Mesothelial cell of epicardium (in vitro differentiated cells): ENCODE results near the gene SCAMP4. TPM values are rescaled to one million over a fixed set of nuclear protein-coding genes. Genes with fewer than 3 reads are reported as not detected.

Source experiments
- DNase-seq, 2 experiments: peaks; one replicate each; pipeline ENCODE4 v3.0.0; 2021; ENCODE audit warnings: low spot score in 2 of 2; ENCODE audit not compliant: unreplicated experiment in 2 of 2
- H3K27ac Mint-ChIP-seq: 2 replicates; pipeline ENCODE4 v1.8.0; 2021; ENCODE audit warnings: mixed read lengths
- H3K27me3 Mint-ChIP-seq: 2 replicates; pipeline ENCODE4 v1.8.0; 2021; ENCODE audit warnings: low read depth, mixed read lengths
- H3K36me3 Mint-ChIP-seq: 2 replicates; pipeline ENCODE4 v1.8.0; 2021; ENCODE audit warnings: mixed read lengths
- H3K4me1 Mint-ChIP-seq: 2 replicates; pipeline ENCODE4 v1.8.0; 2021; ENCODE audit warnings: mixed read lengths
- H3K4me3 Mint-ChIP-seq: 2 replicates; pipeline ENCODE4 v1.8.0; 2021; ENCODE audit warnings: mild to moderate bottlenecking, moderate library complexity, mixed read lengths
- H3K9me3 Mint-ChIP-seq: 2 replicates; pipeline ENCODE4 v1.8.0; 2021; ENCODE audit warnings: mixed read lengths
- CTCF ChIP-seq: fragments of 200-600 bp; sonication (generic); IDR thresholded peaks from one replicate; pipeline ENCODE4 v1.5.0; 2021; ENCODE audit warnings: antibody characterized with exemption; ENCODE audit not compliant: unreplicated experiment
- total RNA-seq: library from RNA; stranded (reverse); gene quantifications from 3 replicates; pipeline ENCODE4 v1.2.1, GENCODE V29; 2021

Gene SCAMP4
- total RNA-seq, 1 donor from 2014 or later = 97.7 TPM

GRCh38 chr19:1956122-1956494 lies 50.9 kb downstream of the SCAMP4 start:
- Mint-ChIP-seq H3K27me3 (no peaks in the 10 kb centered on the region), H3K9me3 (no peaks in the 10 kb centered on the region), H3K36me3 (peaks cover 3% of the 10 kb centered on the region), H3K4me3 (no peak overlapping the region), H3K27ac (peak overlapping the region; percentile 39), H3K4me1 (no peaks in the 10 kb centered on the region)
- no peak for DNase-seq
- no peak for TF ChIP-seq CTCF

DNA sequence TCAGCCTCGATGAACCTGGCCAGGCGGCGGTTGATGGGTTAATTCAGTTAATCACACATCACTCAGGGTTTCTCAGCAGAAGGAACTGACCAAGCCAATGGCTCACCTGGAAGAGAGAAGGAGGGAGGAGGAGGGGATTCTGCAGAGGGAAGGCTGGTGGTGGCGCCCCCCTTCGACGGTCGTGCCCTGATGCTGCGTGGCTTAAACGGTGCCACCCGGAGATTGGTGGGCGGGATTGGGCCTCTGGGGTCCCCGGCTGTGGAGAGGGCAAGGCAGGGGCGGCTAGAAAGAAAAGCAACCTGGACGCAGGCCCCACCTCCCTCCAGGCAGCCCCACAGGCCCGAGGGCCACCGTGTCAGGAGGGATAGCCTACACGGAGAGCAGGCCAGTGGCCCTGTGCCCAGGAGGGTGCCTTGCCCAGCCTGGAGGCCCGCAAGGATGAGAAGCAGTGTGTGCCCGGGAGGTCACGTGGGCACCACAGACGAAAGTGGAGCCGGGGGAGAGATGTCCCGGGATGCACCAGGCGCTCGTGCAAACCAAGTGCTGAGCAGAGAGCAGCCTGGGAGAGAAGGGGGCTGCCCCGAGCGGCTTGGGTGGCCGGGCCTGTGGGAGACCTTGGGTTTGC lies 51.8 kb downstream of the SCAMP4 start:
- no peak overlapping the region for H3K27ac Mint-ChIP-seq

GRCh38 chr19:1957562-1958248 lies 52.5 kb downstream of the SCAMP4 start:
- Mint-ChIP-seq H3K4me1 (no peaks in the 10 kb centered on the region), H3K4me3 (no peak overlapping the region), H3K27me3 (no peaks in the 10 kb centered on the region), H3K27ac (no peak overlapping the region), H3K9me3 (no peaks in the 10 kb centered on the region), H3K36me3 (peaks cover 6% of the 10 kb centered on the region)
- DNase-seq = no peak
- no peak for TF ChIP-seq CTCF

More for the DNA sequence above, 51.8 kb downstream of the SCAMP4 start:
- H3K9me3 Mint-ChIP-seq = no peaks in the 10 kb centered on the region
- H3K27me3 Mint-ChIP-seq = no peaks in the 10 kb centered on the region
- no peak for TF ChIP-seq CTCF
- no peak overlapping the region for H3K4me3 Mint-ChIP-seq
- H3K4me1 Mint-ChIP-seq = no peaks in the 10 kb centered on the region
- DNase-seq = no peak
- H3K36me3 Mint-ChIP-seq = peaks cover 6% of the 10 kb centered on the region

- no peak overlapping the region for H3K27ac Mint-ChIP-seq
- DNase-seq = no peak
- no peak overlapping the region for H3K4me3 Mint-ChIP-seq
- peaks cover 9% of the 10 kb centered on the region for H3K36me3 Mint-ChIP-seq
- H3K4me1 Mint-ChIP-seq = no peaks in the 10 kb centered on the region
- no peaks in the 10 kb centered on the region for H3K9me3 Mint-ChIP-seq
- no peaks in the 10 kb centered on the region for H3K27me3 Mint-ChIP-seq
- no peak for TF ChIP-seq CTCF
Observed at GRCh38 chr19:1959928-1960589, 54.9 kb downstream of the SCAMP4 start.

- H3K36me3 Mint-ChIP-seq = peaks cover 11% of the 10 kb centered on the region
- H3K4me3 Mint-ChIP-seq = no peak overlapping the region
- DNase-seq = no peak
- no peaks in the 10 kb centered on the region for H3K4me1 Mint-ChIP-seq
- TF ChIP-seq CTCF = no peak
- H3K9me3 Mint-ChIP-seq = no peaks in the 10 kb centered on the region
- H3K27me3 Mint-ChIP-seq = no peaks in the 10 kb centered on the region
- H3K27ac Mint-ChIP-seq = no peak overlapping the region
Observed at GRCh38 chr19:1961000-1961883, 56.0 kb downstream of the SCAMP4 start.
